Gastrocnemius medialis (tissue), 4 donors: ENCODE measurements around the gene TMEM209.

Source experiments
- CTCF ChIP-seq, 5 experiments: fragments of 450-650 bp in 3 of 5; fragments of 200-600 bp in 2 of 5; sonication (generic) in 2 of 5; IDR thresholded peaks in 4 of 5; conservative IDR thresholded peaks in 1 of 5; 1 replicate in 4 of 5; 2 replicates in 1 of 5; pipeline ENCODE4 v1.5.1; 2016 to 2019; ENCODE audit warnings: antibody characterized with exemption in 5 of 5, mild to moderate bottlenecking in 3 of 5, moderate library complexity in 3 of 5
- POLR2A ChIP-seq, 2 donors: fragments of 450-650 bp; IDR thresholded peaks; one replicate each; pipeline ENCODE4 v1.6.1; 2017; ENCODE audit warnings: antibody characterized with exemption in 2 of 2, mild to moderate bottlenecking in 2 of 2, moderate library complexity in 2 of 2

- no peak for TF ChIP-seq CTCF (IDR thresholded peaks at IDR 0.05 in 4 of 5, conservative IDR thresholded peaks at IDR 0.05 in 1 of 5)
- TF ChIP-seq POLR2A (IDR thresholded peaks at IDR 0.05): no peak
Measured at GRCh38 chr7:130153211-130153908, 51.8 kb downstream of the TMEM209 start.
